Nephron progenitor cell (in vitro differentiated cells): ENCODE data around the gene VPS35L.

Experiments
- DNase-seq: peaks from one replicate; pipeline ENCODE4 v3.0.0; 2021
- H3K27ac Mint-ChIP-seq: 2 replicates; pipeline ENCODE4 v1.8.0; 2021; ENCODE audit warnings: mild to moderate bottlenecking, moderate library complexity, mixed read lengths
- H3K27me3 Mint-ChIP-seq: 2 replicates; pipeline ENCODE4 v1.8.0; 2021; ENCODE audit warnings: mild to moderate bottlenecking, low read depth, mixed read lengths; ENCODE audit not compliant: poor library complexity
- H3K36me3 Mint-ChIP-seq: 2 replicates; pipeline ENCODE4 v1.8.0; 2021; ENCODE audit warnings: low read depth, mixed read lengths
- H3K4me1 Mint-ChIP-seq: 2 replicates; pipeline ENCODE4 v1.8.0; 2021; ENCODE audit warnings: mixed read lengths
- H3K4me3 Mint-ChIP-seq: 2 replicates; pipeline ENCODE4 v1.8.0; 2021; ENCODE audit warnings: mild to moderate bottlenecking, moderate library complexity, mixed read lengths
- H3K9me3 Mint-ChIP-seq: 2 replicates; pipeline ENCODE4 v1.8.0; 2021; ENCODE audit warnings: mild to moderate bottlenecking, moderate library complexity, mixed read lengths
- TF ChIP-seq, protein P1 (sequence below): fragments of 200-600 bp; sonication (generic); IDR thresholded peaks from 2 replicates; pipeline ENCODE4 v1.5.0; 2021; ENCODE audit warnings: antibody characterized with exemption

Gene VPS35L

DNA sequence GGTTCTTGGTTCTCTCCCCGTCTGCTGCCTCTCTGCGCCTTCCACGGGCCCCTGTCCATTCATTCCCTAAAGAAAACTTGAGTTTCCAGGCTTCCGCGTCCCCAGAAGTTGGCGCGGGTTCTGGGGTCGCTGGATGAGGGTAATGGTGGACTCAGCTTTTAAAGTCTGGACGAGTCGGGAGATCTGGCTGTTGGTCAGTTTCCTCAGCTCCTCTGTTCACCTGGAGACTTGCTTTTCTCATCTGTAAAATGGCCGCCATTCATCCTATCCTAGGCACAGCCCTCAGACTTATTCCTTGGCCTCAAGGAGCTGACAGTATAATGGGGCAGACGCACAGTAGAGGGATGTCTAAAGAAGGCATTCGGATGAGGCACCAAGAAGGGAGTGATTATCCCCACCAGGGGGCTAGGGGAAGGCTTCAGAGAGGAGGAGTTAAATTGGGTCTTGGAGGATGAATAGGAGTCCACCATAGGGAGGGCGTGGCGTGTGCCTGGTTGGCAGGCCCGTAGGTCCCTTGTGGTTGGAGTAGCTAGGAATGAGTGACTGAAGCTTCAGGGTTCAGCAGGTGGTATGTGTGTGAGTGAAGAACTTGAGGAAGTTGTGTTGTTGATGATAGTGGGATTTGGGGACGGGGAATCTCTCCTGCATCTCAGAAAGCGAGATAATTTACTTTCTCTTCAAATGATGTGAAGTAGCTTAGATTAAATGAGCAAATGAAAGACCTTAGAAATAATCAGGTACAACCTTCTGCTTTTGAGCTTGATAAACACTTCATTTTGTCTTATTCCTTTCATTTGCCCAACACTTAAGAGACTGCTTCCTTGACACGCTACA, 652 bp downstream of the VPS35L start:
- TF ChIP-seq, protein P1, sequence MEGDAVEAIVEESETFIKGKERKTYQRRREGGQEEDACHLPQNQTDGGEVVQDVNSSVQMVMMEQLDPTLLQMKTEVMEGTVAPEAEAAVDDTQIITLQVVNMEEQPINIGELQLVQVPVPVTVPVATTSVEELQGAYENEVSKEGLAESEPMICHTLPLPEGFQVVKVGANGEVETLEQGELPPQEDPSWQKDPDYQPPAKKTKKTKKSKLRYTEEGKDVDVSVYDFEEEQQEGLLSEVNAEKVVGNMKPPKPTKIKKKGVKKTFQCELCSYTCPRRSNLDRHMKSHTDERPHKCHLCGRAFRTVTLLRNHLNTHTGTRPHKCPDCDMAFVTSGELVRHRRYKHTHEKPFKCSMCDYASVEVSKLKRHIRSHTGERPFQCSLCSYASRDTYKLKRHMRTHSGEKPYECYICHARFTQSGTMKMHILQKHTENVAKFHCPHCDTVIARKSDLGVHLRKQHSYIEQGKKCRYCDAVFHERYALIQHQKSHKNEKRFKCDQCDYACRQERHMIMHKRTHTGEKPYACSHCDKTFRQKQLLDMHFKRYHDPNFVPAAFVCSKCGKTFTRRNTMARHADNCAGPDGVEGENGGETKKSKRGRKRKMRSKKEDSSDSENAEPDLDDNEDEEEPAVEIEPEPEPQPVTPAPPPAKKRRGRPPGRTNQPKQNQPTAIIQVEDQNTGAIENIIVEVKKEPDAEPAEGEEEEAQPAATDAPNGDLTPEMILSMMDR, result peak; percentile 28
- Mint-ChIP-seq H3K27ac (peak overlapping the region; percentile 97), H3K9me3 (peaks cover 4% of the 10 kb centered on the region), H3K4me1 (peaks cover 9% of the 10 kb centered on the region), H3K27me3 (peaks cover 4% of the 10 kb centered on the region), H3K36me3 (peaks cover 15% of the 10 kb centered on the region), H3K4me3 (peak overlapping the region; percentile 96)
- DNase-seq, result peak; percentile 55

DNA sequence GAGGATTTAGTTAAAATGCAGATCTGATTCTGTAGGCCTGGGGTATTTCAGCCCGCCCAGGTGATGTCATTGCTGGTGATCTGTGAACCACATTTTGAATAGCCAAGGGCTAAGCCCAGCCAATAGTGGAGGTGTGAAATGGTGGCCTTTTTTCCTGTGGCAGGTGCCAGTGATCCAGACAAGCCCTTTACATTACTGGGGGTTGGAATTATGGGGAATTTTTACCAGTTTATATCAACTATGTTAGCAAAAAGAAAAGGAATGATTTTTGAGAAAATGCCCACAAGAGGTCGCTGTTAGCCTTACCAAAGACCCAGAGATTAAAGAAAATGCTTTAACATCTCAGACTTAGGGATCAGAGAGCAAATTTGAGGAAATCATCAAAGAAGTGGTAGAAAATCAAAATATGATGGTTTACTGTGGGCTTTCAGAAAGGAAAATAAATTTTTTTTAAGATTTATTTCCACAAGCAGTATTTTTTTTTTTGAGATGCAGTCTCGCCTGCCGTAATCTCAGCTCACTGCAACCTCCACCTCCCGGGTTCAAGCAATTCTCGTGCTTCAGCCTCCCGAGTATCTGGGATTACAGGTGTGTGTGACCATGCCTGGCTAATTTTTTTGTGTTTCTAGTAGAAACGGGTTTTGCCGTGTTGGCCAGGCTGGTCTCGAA, 3.9 kb downstream of the VPS35L start:
- H3K4me3 Mint-ChIP-seq, result no peak overlapping the region
- peaks cover 27% of the 10 kb centered on the region for H3K9me3 Mint-ChIP-seq
- no peaks in the 10 kb centered on the region for H3K27me3 Mint-ChIP-seq
- peaks cover 38% of the 10 kb centered on the region for H3K36me3 Mint-ChIP-seq
- no peak overlapping the region for H3K27ac Mint-ChIP-seq
- TF ChIP-seq, protein P1, result peak; percentile 73
- peak; percentile 10 for DNase-seq
- H3K4me1 Mint-ChIP-seq, result peaks cover 9% of the 10 kb centered on the region

DNA sequence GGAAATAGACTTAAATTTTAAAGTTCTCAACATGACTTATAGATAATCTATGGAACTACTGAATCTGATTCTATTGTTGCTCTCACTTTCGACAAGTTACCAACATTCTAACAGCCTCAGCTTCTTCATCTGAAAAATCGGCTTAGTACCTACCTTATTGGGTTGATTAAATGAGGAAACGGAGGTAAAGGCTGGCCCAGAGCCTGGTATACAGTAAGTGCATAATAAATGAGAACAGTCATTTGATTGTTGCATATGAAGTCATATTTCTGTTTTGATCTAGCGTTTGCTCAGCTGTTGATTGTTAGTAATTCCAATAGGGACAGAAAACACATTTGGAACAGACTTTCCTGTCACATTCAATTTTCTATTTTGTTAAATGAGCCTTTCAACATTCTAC, 4.6 kb downstream of the VPS35L start:
- DNase-seq, result no peak
- Mint-ChIP-seq H3K9me3 (peaks cover 30% of the 10 kb centered on the region), H3K4me3 (no peak overlapping the region), H3K36me3 (peaks cover 45% of the 10 kb centered on the region), H3K4me1 (peaks cover 9% of the 10 kb centered on the region), H3K27ac (no peak overlapping the region), H3K27me3 (no peaks in the 10 kb centered on the region)
- TF ChIP-seq, protein P1, result no peak

DNA sequence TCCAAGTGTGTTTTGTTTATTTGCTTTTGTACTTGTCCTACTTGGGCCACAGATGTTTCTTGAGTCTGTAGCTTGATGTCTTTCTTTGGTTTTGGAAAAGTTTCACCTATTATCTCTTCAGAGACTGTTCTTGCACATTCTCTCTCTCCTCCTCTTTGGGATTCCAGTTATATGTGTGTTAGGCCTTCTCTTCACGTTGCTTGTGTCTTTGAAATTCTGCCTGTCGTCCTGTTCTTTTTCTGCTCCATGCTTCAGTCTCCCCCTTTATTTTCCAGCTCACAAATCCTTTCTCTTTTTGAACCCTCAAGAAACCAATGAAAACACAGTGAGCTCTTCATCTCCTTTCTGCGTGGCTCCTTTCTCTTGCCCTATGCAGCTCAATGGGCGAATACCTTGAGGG, 7.9 kb downstream of the VPS35L start:
- TF ChIP-seq, protein P1, result no peak
- H3K4me1 Mint-ChIP-seq, result no peaks in the 10 kb centered on the region
- H3K9me3 Mint-ChIP-seq, result peaks cover 34% of the 10 kb centered on the region
- no peak for DNase-seq
- peaks cover 64% of the 10 kb centered on the region for H3K36me3 Mint-ChIP-seq
- H3K27ac Mint-ChIP-seq, result no peak overlapping the region
- no peaks in the 10 kb centered on the region for H3K27me3 Mint-ChIP-seq
- H3K4me3 Mint-ChIP-seq, result no peak overlapping the region

DNA sequence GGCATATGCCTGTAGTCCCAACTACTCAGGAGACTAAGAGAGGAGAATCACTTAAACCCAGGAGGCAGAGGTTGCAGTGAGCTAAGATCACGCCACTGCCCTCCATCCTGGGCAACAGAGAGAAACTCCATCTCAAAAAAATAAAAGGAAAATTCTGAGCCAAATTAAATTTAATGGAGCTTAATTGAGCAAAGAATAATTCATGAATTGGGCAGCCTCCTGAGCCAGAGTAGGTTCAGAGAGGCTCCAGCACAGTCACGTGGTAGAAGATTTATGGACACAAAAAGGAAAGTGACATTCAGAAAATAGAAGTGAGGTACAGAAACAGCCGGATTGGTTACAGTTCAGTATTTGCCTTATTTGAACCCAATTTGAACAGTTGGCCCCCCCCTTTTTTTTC, 10.9 kb downstream of the VPS35L start:
- Mint-ChIP-seq H3K36me3 (peaks cover 64% of the 10 kb centered on the region), H3K27ac (no peak overlapping the region), H3K27me3 (no peaks in the 10 kb centered on the region), H3K4me1 (no peaks in the 10 kb centered on the region), H3K9me3 (peaks cover 29% of the 10 kb centered on the region), H3K4me3 (no peak overlapping the region)
- TF ChIP-seq, protein P1, result no peak
- no peak for DNase-seq
